Measurements from ENCODE around the gene NCOA6. TPM values are rescaled to one million over a fixed set of nuclear protein-coding genes. Genes with fewer than 3 reads are reported as not detected.
"Not testable (repeated sequence)": the region's sequence is repeated elsewhere in the genome, so short reads cannot be mapped to it uniquely, and the experiment has no call there.

Gene NCOA6
- total RNA-seq, 1 donor from 2014 or later, result 3.3 TPM

GRCh38 chr20:34829191-34829590 lies 3.7 kb upstream of the NCOA6 start:
- no peak for DNase-seq (ENCODE audit: low read depth in 2 of 2)

- peak in 1 of 2 donors; percentile 59 for DNase-seq (ENCODE audit: low read depth in 2 of 2)
Observed at GRCh38 chr20:34824806-34825529, 483 bp downstream of the NCOA6 start.

- DNase-seq (ENCODE audit: low read depth in 2 of 2), result peak in 1 of 2 donors; percentile 41
Observed at GRCh38 chr20:34824452-34824805, 1.0 kb downstream of the NCOA6 start.

GRCh38 chr20:34824026-34824425 lies 1.4 kb downstream of the NCOA6 start:
- DNase-seq (ENCODE audit: low read depth in 2 of 2), result no peak

GRCh38 chr20:34820805-34821578 lies 4.5 kb downstream of the NCOA6 start:
- DNase-seq (ENCODE audit: low read depth in 2 of 2), result no peak

GRCh38 chr20:34817801-34818200 lies 7.7 kb downstream of the NCOA6 start:
- no peak for DNase-seq (ENCODE audit: low read depth in 2 of 2)

- no peak for DNase-seq (ENCODE audit: low read depth in 2 of 2)
Observed at GRCh38 chr20:34817072-34817471, 8.4 kb downstream of the NCOA6 start.

GRCh38 chr20:34815636-34816035 lies 9.8 kb downstream of the NCOA6 start:
- no peak for DNase-seq (ENCODE audit: low read depth in 2 of 2)

- DNase-seq (ENCODE audit: low read depth in 2 of 2), result no peak
Observed at GRCh38 chr20:34808583-34808982, 16.9 kb downstream of the NCOA6 start.

GRCh38 chr20:34807944-34808465 lies 17.4 kb downstream of the NCOA6 start:
- DNase-seq (ENCODE audit: low read depth in 2 of 2), result not testable (repeated sequence)

- DNase-seq (ENCODE audit: low read depth in 2 of 2), result no peak
Observed at GRCh38 chr20:34806255-34806654, 19.2 kb downstream of the NCOA6 start.

GRCh38 chr20:34798871-34799270 lies 26.6 kb downstream of the NCOA6 start:
- no peak for DNase-seq (ENCODE audit: low read depth in 2 of 2)

GRCh38 chr20:34798328-34798727 lies 27.1 kb downstream of the NCOA6 start:
- DNase-seq (ENCODE audit: low read depth in 2 of 2), result no peak

GRCh38 chr20:34797012-34797995 lies 28.1 kb downstream of the NCOA6 start:
- no peak for DNase-seq (ENCODE audit: low read depth in 2 of 2)

GRCh38 chr20:34794006-34794585 lies 31.4 kb downstream of the NCOA6 start:
- no peak for DNase-seq (ENCODE audit: low read depth in 2 of 2)

- no peak for DNase-seq (ENCODE audit: low read depth in 2 of 2)
Observed at GRCh38 chr20:34792687-34793363, 32.6 kb downstream of the NCOA6 start.

- no peak for DNase-seq (ENCODE audit: low read depth in 2 of 2)
Observed at GRCh38 chr20:34791289-34792020, 34.0 kb downstream of the NCOA6 start.

GRCh38 chr20:34781220-34781619 lies 44.2 kb downstream of the NCOA6 start:
- DNase-seq (ENCODE audit: low read depth in 2 of 2), result no peak

GRCh38 chr20:34780291-34780690 lies 45.2 kb downstream of the NCOA6 start:
- DNase-seq (ENCODE audit: low read depth in 2 of 2), result not testable (repeated sequence)

GRCh38 chr20:34776177-34776576 lies 49.3 kb downstream of the NCOA6 start:
- no peak for DNase-seq (ENCODE audit: low read depth in 2 of 2)

All from dermis microvascular lymphatic vessel endothelial cell (primary cell).